Ureter (tissue), 1 donor: ENCODE results near the gene MAX. TPM values are rescaled to one million over a fixed set of nuclear protein-coding genes. Genes with fewer than 3 reads are reported as not detected.
A peak's percentile ranks its signal among the peaks of the same experiment; 100 is the strongest.
"Not testable (repeated sequence)": the region's sequence is repeated elsewhere in the genome, so short reads cannot be mapped to it uniquely, and the experiment has no call there.

ENCODE experiments used
- DNase-seq: peaks from one replicate; pipeline ENCODE4 v3.0.0-alpha.2; 2020; ENCODE audit warnings: low spot score
- total RNA-seq: library from RNA; stranded (reverse); gene quantifications from one replicate; pipeline ENCODE4 v1.2.4, GENCODE V29; 2023
- donor health status: DM: yes; HTN: yes; CAD: no.

The MAX gene
- total RNA-seq, 1 donor from 2014 or later = 109 TPM

- no peak for DNase-seq
These were observed 63.4 kb downstream of the MAX start for GRCh38 chr14:65038966-65039365.

GRCh38 chr14:65035049-65035448, 67.3 kb downstream of the MAX start:
- peak; percentile 57 for DNase-seq

GRCh38 chr14:65034021-65034420, 68.3 kb downstream of the MAX start:
- DNase-seq = no peak

GRCh38 chr14:65033181-65033580, 69.1 kb downstream of the MAX start:
- DNase-seq = no peak

- DNase-seq = no peak
These were observed 70.0 kb downstream of the MAX start for GRCh38 chr14:65032319-65032718.

GRCh38 chr14:65031321-65031720, 71.0 kb downstream of the MAX start:
- not testable (repeated sequence) for DNase-seq

GRCh38 chr14:65028937-65029336, 73.4 kb downstream of the MAX start:
- DNase-seq = no peak

GRCh38 chr14:65027127-65027799, 75.1 kb downstream of the MAX start:
- DNase-seq = no peak

GRCh38 chr14:65026526-65026925, 75.8 kb downstream of the MAX start:
- no peak for DNase-seq

- no peak for DNase-seq
These were observed 76.5 kb downstream of the MAX start for GRCh38 chr14:65025818-65026217.

Other genes with a start within 250 kb of the MAX start
- 1.9 TPM for gene SPTB, start 222.6 kb downstream of the MAX start, total RNA-seq
- 57.3 TPM for gene CHURC1, start 188.1 kb downstream of the MAX start, total RNA-seq
- gene GPX2, start 159.8 kb downstream of the MAX start, total RNA-seq = 342 TPM
- 71.4 TPM for gene RAB15, start 130.2 kb downstream of the MAX start, total RNA-seq
- gene FNTB, start 115.6 kb downstream of the MAX start, total RNA-seq = 28.3 TPM